Neural progenitor cell (in vitro differentiated cells): ENCODE results near the gene SIPA1L3. TPM values are rescaled to one million over a fixed set of nuclear protein-coding genes. Genes with fewer than 3 reads are reported as not detected.

ENCODE experiments used
- DNase-seq: peaks from one replicate; pipeline ENCODE4 v3.0.0-alpha.2; 2016; ENCODE audit warnings: low spot score
- H2AFZ ChIP-seq: fragments of 200-600 bp; sonication (generic); replicated peaks from 2 replicates; pipeline ENCODE4 v1.6.1; 2016; ENCODE audit warnings: antibody characterized with exemption
- H3F3A ChIP-seq: fragments of 200-600 bp; sonication (generic); 2 replicates; pipeline ENCODE4 v1.6.1; 2016; ENCODE audit warnings: antibody characterized with exemption, low read depth
- H3K27ac ChIP-seq: fragments of 200-600 bp; sonication (generic); 2 replicates; pipeline ENCODE4 v1.5.1; 2016; ENCODE audit warnings: mild to moderate bottlenecking
- H3K27me3 ChIP-seq: fragments of 200-600 bp; sonication (generic); 2 replicates; pipeline ENCODE4 v1.6.1; 2016; ENCODE audit warnings: mild to moderate bottlenecking, moderate library complexity
- H3K36me3 ChIP-seq: fragments of 200-600 bp; sonication (generic); 2 replicates; pipeline ENCODE4 v1.5.1; 2016
- H3K4me1 ChIP-seq: fragments of 200-600 bp; sonication (generic); 2 replicates; pipeline ENCODE4 v1.6.1; 2016; ENCODE audit warnings: mixed run types
- H3K4me2 ChIP-seq: fragments of 200-600 bp; sonication (generic); 2 replicates; pipeline ENCODE4 v1.6.1; 2016
- H3K4me3 ChIP-seq: fragments of 200-600 bp; sonication (generic); 2 replicates; pipeline ENCODE4 v1.5.1; 2016
- H3K79me2 ChIP-seq: fragments of 200-600 bp; sonication (generic); 2 replicates; pipeline ENCODE4 v1.6.1; 2016; ENCODE audit warnings: low read depth
- H3K9ac ChIP-seq: fragments of 200-600 bp; sonication (generic); 2 replicates; pipeline ENCODE4 v1.6.1; 2016
- H3K9me3 ChIP-seq: fragments of 200-600 bp; sonication (generic); 2 replicates; pipeline ENCODE4 v1.5.1; 2016; ENCODE audit warnings: low read depth
- H4K20me1 ChIP-seq: fragments of 200-600 bp; sonication (generic); 2 replicates; pipeline ENCODE4 v1.6.1; 2016; ENCODE audit warnings: low read depth
- H3K27ac Mint-ChIP-seq: 3 replicates; pipeline ENCODE4 v1.8.0; 2021; ENCODE audit warnings: mixed read lengths
- H3K27me3 Mint-ChIP-seq: 2 replicates; pipeline ENCODE4 v1.8.0; 2022; ENCODE audit warnings: low read depth, mild to moderate bottlenecking, inconsistent platforms, moderate library complexity, mixed read lengths; ENCODE audit not compliant: insufficient read depth
- H3K36me3 Mint-ChIP-seq: 3 replicates; pipeline ENCODE4 v1.8.0; 2021; ENCODE audit warnings: mixed read lengths
- H3K4me1 Mint-ChIP-seq: 3 replicates; pipeline ENCODE4 v1.8.0; 2021; ENCODE audit warnings: mixed read lengths
- H3K4me3 Mint-ChIP-seq: 3 replicates; pipeline ENCODE4 v1.8.0; 2021; ENCODE audit warnings: mild to moderate bottlenecking, moderate library complexity, mixed read lengths
- H3K9me3 Mint-ChIP-seq: 3 replicates; pipeline ENCODE4 v1.8.0; 2020; ENCODE audit warnings: mixed read lengths
- EZH2 ChIP-seq: fragments of 200-600 bp; sonication (generic); IDR thresholded peaks from 2 replicates; pipeline ENCODE4 v1.6.1; 2017; ENCODE audit warnings: antibody characterized with exemption, mild to moderate bottlenecking, moderate library complexity
- EZH2phosphoT487 ChIP-seq: fragments of 200-600 bp; sonication (generic); IDR thresholded peaks from 2 replicates; pipeline ENCODE4 v1.6.1; 2017; ENCODE audit warnings: antibody characterized with exemption
- total RNA-seq: library from RNA; depleted of rRNA; stranded (reverse); fragments of >200 nt; gene quantifications from 2 replicates; pipeline ENCODE4 v1.2.3, GENCODE V29; 2015; ENCODE audit warnings: low replicate concordance
- TF ChIP-seq, protein P1 (sequence below): fragments of 200-600 bp; sonication (generic); IDR thresholded peaks from 2 replicates; pipeline ENCODE4 v1.5.1; 2017; ENCODE audit warnings: antibody characterized with exemption, mild to moderate bottlenecking

Gene SIPA1L3
- total RNA-seq, 1 donor from 2014 or later: 19.2 TPM

DNA sequence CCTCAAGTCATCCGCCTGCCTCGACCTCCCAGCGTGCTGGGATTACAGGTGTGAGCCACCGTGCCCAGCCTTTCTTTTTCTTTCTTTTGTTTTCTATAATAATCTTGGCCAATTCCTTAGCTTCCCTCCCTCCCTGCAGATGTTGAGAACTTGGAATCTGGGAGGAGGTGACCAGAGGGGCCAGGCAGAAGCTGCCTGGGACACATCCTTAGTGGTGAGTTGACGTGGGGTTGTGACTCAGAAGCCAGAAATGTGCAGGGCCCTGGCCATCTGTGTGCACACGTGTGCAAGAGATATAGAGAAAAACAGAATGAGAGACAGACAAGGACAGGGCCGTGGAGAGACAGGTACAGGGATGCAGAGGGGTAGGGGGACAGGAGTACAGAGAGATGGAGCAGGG lies 154.3 kb downstream of the SIPA1L3 start:
- Histone ChIP-seq H3K79me2 (peaks cover 40% of the 10 kb centered on the region), H3K27ac (no peak overlapping the region), H3K4me1 (peaks cover 22% of the 10 kb centered on the region), H3F3A (peaks cover 22% of the 10 kb centered on the region), H4K20me1 (peaks cover 49% of the 10 kb centered on the region), H3K4me2 (no peak overlapping the region), H3K4me3 (no peak overlapping the region), H2AFZ (no peak overlapping the region), H3K9me3 (no peaks in the 10 kb centered on the region), H3K36me3 (no peaks in the 10 kb centered on the region), H3K9ac (no peak overlapping the region), H3K27me3 (no peaks in the 10 kb centered on the region)
- Mint-ChIP-seq H3K4me3 (no peak overlapping the region), H3K27ac (peak overlapping the region; percentile 18), H3K27me3 (peaks cover 2% of the 10 kb centered on the region), H3K9me3 (no peaks in the 10 kb centered on the region), H3K4me1 (peaks cover 23% of the 10 kb centered on the region), H3K36me3 (no peaks in the 10 kb centered on the region)
- DNase-seq: no peak
- TF ChIP-seq EZH2phosphoT487: no peak
- TF ChIP-seq, protein P1, sequence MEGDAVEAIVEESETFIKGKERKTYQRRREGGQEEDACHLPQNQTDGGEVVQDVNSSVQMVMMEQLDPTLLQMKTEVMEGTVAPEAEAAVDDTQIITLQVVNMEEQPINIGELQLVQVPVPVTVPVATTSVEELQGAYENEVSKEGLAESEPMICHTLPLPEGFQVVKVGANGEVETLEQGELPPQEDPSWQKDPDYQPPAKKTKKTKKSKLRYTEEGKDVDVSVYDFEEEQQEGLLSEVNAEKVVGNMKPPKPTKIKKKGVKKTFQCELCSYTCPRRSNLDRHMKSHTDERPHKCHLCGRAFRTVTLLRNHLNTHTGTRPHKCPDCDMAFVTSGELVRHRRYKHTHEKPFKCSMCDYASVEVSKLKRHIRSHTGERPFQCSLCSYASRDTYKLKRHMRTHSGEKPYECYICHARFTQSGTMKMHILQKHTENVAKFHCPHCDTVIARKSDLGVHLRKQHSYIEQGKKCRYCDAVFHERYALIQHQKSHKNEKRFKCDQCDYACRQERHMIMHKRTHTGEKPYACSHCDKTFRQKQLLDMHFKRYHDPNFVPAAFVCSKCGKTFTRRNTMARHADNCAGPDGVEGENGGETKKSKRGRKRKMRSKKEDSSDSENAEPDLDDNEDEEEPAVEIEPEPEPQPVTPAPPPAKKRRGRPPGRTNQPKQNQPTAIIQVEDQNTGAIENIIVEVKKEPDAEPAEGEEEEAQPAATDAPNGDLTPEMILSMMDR: no peak
- TF ChIP-seq EZH2: no peak

DNA sequence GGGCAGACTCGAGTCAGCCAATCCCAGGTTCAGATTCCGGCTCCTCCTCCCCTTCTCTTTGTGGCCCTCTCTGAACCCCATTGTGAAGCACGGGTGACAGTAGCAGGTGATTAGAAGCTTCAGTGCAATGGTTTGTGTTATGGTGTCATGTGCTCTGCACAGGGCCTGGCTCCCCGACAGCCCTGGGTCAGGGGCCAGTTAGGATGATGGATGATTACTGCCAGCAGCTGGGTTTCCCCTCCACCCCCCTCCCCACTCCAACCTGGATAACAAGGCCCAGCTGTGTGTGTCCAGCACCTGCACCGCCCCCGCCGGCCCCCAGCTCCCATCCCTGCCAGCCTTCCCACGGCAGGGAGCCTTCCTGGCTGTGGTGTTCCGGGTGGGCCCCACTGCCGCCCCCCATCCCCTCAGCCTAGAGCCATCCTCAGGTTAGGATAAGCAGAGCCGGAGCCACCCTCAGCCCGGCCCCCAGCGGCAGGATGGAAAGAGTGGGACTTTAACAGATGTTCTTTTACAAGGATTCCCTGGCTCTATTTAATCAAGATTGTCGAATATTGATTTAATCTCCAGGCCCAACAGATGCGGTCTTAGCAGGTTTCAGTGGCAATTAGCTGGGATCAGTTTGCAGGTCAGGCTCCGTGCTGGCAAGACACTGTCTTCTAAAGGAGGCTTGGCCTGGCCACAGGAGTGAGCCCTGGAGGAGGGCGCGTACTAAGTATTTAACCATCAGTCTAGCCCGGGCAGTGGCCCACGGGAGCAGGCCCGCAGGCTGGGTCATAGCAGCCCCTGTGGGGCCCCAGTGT lies 156.2 kb downstream of the SIPA1L3 start:
- no peak overlapping the region for H3K4me3 ChIP-seq
- no peak overlapping the region for H3K9ac ChIP-seq
- H3K27ac ChIP-seq: peak overlapping the region; percentile 88
- peaks cover 19% of the 10 kb centered on the region for H3F3A ChIP-seq
- no peaks in the 10 kb centered on the region for H3K36me3 ChIP-seq
- no peaks in the 10 kb centered on the region for H3K27me3 ChIP-seq
- H3K27me3 Mint-ChIP-seq: peaks cover 2% of the 10 kb centered on the region
- H2AFZ ChIP-seq: no peak overlapping the region
- peak overlapping the region; percentile 92 for H3K27ac Mint-ChIP-seq
- peaks cover 37% of the 10 kb centered on the region for H4K20me1 ChIP-seq
- H3K4me1 ChIP-seq: peaks cover 17% of the 10 kb centered on the region
- peak overlapping the region; percentile 47 for H3K4me2 ChIP-seq
- peaks cover 15% of the 10 kb centered on the region for H3K4me1 Mint-ChIP-seq
- TF ChIP-seq, protein P1: no peak
- no peak for TF ChIP-seq EZH2
- no peak for TF ChIP-seq EZH2phosphoT487
- peaks cover 35% of the 10 kb centered on the region for H3K79me2 ChIP-seq
- H3K36me3 Mint-ChIP-seq: no peaks in the 10 kb centered on the region
- peak; percentile 38 for DNase-seq
- peak overlapping the region; percentile 35 for H3K4me3 Mint-ChIP-seq
- H3K9me3 ChIP-seq: no peaks in the 10 kb centered on the region
- no peaks in the 10 kb centered on the region for H3K9me3 Mint-ChIP-seq

DNA sequence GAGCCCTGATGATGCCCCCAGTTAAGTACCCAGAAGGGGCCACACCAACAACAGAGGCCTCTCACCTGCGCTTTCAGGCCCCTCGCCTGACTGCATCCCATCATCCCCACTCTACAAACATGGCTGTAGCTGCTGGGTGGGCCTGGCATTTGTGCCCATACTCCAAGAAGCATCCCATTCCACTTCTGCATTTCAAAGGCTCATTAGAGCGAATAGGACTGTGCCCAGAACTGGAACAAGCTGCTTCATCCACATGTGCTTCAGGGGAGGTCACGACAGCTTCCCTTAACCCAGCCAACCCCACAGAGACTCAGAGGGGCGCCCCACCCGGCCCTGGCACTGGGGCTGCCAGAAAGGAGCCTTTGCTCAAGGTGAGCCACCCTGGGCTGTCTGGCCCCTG lies 156.9 kb downstream of the SIPA1L3 start:
- Histone ChIP-seq H3K36me3 (no peaks in the 10 kb centered on the region), H3K4me1 (peaks cover 12% of the 10 kb centered on the region), H3K4me2 (no peak overlapping the region), H2AFZ (no peak overlapping the region), H3K27me3 (no peaks in the 10 kb centered on the region), H3K4me3 (no peak overlapping the region), H3K9me3 (no peaks in the 10 kb centered on the region), H3F3A (peaks cover 19% of the 10 kb centered on the region), H3K79me2 (peaks cover 35% of the 10 kb centered on the region), H3K27ac (peak overlapping the region; percentile 88), H4K20me1 (peaks cover 36% of the 10 kb centered on the region), H3K9ac (no peak overlapping the region)
- DNase-seq: no peak
- Mint-ChIP-seq H3K9me3 (no peaks in the 10 kb centered on the region), H3K36me3 (no peaks in the 10 kb centered on the region), H3K4me3 (no peak overlapping the region), H3K27me3 (peaks cover 2% of the 10 kb centered on the region), H3K27ac (no peak overlapping the region), H3K4me1 (peaks cover 14% of the 10 kb centered on the region)
- TF ChIP-seq EZH2 (no peak), EZH2phosphoT487 (no peak)
- TF ChIP-seq, protein P1: no peak
